Stimulated activated CD8-positive, alpha-beta memory T cell treated with anti-CD3 and anti-CD28 coated beads, Interleukin-4, amount 100 ng/mL, for 24 hours (primary cell): ENCODE data around the gene TTC27.

Experiments
- DNase-seq: peaks from one replicate; pipeline ENCODE4 v3.0.0-alpha.2; 2020; ENCODE audit warnings: low read depth

Gene TTC27

DNA sequence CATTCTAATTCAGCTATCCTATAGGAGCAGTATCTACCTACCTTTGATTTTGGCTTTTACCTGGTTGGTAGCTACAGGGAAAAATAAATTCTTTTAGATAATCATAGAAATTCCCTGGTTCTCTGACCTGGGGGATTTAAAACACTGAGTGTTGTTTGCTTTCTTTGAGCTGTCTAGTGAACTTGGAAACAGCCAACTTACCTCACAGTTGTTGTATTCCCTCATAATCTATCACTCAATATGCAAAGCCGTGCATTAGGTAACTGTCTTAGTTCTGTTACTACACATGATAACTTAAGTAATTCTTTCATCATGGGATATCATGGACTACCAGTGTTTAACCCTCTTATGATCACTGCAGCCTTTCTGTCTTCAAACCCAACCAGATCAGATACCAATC lies 127.8 kb downstream of the TTC27 start:
- no peak for DNase-seq

DNA sequence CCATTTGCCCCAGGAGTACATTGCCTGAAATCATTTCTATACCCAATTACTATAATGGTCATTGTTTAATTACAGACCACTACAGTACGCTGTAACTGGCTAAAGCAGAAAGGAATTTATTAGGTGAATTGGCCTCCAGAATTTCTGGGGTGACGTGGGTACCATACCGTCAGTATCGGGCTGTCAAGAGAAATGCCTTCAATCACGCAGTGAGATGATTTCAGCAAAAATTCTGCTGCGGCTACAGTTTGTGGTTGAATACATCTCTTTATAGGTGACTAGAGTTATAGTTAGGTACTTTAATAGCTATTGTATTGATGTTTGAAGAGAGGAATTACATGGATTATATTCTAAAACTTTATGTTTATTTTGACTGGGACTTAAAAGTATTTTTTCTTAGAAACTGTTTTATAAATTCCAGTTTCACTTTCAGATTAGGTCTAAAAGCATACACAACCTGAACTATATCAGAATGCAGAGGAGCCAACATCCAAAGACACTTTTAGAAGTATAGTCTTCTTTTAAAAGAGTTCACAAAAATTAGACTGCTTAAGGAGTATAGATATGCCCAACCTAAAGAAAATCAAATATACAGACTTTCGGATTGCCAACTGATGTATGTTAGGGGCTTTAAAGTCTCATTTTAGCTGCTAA lies 128.4 kb downstream of the TTC27 start:
- DNase-seq: no peak

DNA sequence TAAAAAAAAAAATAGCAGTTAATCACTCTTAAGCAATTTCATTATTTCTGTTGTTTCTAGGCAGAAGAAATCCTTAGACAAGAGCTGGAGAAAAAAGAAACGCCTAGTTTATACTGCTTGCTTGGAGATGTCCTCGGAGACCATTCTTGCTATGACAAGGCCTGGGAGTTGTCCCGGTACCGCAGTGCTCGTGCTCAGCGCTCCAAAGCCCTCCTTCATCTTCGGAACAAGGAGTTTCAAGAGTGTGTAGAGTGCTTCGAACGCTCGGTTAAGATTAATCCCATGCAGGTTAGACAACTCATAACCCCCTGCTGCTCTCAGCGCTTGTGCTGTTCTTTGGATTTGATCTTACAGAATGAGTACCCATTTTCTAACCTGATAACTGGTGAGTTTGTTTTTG lies 130.4 kb downstream of the TTC27 start:
- DNase-seq: no peak

GRCh38 chr2:32760628-32761027 lies 132.8 kb downstream of the TTC27 start:
- DNase-seq: no peak

GRCh38 chr2:32768387-32769174 lies 140.7 kb downstream of the TTC27 start:
- no peak for DNase-seq

DNA sequence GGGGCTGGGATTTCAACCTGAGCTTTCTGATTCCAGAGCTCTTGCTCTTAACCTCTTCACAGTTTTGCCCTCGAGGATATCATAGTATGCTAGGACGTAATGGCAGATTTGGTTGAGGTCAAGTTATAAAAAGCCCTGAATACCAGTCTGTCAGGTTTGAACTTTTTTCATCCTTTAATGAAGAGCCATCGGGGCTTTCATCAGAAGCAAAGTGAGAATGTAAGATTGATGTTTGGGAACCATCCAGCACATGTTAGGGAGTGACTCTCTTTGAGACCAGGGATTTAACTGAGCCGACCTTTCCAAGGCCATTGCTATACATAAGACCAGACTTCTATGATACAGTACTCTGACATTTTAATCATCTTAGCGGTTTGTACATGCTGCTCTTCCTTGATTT lies 142.5 kb downstream of the TTC27 start:
- no peak for DNase-seq

- no peak for DNase-seq
These were observed 145.0 kb downstream of the TTC27 start for GRCh38 chr2:32772638-32773447.

- no peak for DNase-seq
These were observed 145.6 kb downstream of the TTC27 start for GRCh38 chr2:32773448-32773808.

DNA sequence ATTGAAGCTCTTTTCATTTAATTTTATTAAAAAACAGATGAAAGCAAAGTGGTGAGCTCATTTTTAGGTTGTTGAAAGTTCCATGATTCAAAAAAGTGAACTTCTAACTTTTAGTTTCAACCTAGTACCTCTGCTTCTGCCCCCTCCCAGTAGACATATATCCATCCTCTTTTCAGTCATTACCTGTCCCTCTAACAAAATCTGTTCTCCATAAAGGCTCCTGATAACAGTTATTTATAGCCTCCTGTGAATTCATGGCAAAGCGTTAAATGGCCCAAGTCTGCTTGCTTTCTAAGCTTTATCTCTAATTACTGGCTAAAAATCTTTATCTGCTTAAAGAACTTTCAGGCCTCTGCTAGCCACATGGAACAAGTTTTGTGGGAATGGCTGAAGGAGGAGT lies 148.1 kb downstream of the TTC27 start:
- DNase-seq: no peak

DNA sequence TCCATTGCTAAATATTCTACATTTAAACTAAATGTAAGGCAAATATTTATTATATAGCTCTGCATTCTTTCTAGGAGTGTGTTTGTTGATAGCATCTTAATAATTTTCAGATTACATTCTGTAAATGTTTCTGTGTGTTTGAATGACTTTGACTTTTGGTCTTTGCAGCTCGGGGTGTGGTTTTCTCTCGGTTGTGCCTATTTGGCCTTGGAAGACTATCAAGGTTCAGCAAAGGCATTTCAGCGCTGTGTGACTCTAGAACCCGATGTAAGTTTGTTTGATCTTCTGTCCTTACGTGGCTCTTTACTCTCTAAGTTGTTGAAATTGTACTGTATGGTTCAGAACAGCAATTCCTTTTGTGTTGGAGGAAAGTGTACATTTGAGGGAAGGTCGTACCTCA lies 149.9 kb downstream of the TTC27 start:
- no peak for DNase-seq

DNA sequence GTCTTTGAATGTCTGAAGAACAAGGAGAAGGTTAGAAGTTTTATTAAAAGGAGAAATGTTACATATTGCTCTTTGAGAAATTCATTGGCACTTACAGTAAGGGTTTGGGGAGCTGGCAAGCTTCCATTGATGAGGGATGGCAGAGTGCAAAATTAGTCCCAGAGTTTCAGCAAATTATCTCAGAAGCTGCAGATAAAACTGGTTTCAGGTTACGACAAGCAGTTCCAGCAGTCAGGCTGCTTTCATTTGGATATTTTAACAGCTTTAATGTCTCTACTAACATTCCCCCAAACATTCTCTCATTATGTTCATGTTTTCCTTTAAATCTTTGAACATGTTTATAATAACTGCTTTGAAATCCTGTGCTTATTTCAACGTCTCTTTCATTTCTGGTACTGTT lies 153.1 kb downstream of the TTC27 start:
- no peak for DNase-seq

DNA sequence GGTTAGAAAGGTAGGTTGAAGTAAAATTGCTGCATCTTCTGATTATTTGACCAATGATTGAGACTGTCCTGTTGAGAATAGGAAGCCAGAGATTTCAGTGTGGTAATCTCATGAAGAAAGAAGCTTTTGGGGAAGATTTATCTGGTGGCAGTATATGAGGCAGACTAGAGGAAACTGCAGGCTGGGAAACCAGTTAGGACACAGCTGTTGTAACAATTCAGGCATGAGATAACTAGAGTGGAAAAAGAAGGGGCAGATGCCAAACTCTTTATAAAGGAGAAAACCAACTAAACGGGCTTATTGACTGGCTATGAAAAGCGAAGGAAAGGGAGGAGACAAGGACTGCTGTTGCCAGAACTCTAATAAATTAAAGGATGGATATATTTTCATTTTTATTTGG lies 155.6 kb downstream of the TTC27 start:
- DNase-seq: no peak

DNA sequence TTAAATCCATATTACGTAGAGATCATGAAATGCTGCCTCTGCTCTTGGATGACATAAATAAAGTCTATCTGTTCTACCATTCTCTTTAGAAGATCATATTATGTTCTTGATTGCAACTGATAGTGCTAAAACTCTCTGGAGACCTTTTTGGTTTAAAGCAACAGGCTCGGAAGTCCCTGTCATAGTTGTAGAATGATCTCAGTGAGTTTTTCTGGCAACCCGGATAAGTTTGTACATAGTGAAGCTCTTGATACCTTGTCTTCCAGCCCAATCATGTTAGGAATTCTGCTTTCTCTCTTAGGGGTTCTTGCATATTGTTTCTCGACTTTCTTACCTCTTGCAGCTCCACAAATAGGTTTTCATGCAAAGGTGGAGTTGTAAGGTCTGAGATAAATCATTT lies 156.1 kb downstream of the TTC27 start:
- no peak for DNase-seq

GRCh38 chr2:32787207-32787606 lies 159.4 kb downstream of the TTC27 start:
- no peak for DNase-seq

DNA sequence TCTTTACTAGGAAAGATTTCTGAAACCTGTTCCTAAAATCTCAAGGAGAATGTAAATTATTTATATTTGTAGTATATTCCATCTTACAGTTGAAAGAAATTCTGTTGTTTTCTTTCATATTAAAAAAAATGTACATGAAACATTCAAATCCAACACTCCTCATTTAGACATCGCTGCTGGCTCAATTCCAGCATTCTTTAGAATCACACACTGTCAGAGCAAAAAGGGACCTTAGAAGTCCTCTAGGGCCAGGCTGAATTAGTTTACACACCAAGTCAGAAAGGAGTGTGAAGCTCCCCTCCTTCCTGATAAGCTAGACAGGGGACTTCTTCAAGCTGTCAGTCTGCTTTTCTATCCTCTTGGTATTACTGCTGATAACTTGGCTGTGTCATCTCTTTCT lies 160.3 kb downstream of the TTC27 start:
- no peak for DNase-seq

DNA sequence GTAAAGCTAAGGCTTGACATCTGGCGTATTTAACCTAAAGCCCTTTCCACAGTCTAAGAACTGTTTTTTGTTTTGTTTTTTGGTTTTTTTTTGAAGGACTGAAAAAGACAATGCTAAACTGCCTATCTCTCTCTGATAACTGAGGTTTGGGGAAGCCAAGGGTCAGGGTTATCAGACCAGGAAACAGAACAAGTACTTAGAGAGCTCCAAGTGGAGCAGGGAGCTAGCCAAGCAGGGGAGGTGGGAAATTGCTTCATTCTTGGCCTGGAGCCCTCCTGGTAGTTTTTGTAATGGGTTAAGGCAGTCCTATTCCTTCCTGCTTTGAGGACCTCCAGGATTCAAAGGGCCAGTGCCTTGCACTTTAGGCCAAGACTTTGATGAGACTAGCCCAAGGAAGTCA lies 164.6 kb downstream of the TTC27 start:
- DNase-seq: no peak

GRCh38 chr2:32798829-32799228 lies 171.0 kb downstream of the TTC27 start:
- no peak for DNase-seq

- DNase-seq: no peak
These were observed 173.9 kb downstream of the TTC27 start for GRCh38 chr2:32801741-32802140.

- DNase-seq: no peak
These were observed 175.0 kb downstream of the TTC27 start for GRCh38 chr2:32802877-32803276.

DNA sequence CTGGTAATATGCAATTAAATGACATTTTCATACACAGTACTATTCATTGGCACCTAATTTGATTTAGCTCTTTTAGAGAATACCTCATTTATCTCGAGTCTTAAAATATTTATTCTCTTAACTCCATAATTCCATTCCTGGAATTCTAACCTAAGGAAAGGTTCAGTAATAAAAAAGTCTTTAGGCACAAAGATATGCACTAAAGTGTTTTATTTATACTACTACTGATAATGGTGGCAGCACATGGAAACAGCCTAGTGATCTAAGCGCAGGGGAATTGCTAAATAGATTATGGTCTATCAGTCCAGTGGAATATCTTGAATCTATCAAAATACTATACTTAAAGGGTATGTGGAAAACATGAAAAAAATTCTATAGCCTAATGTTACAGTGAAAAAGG lies 176.4 kb downstream of the TTC27 start:
- no peak for DNase-seq

- no peak for DNase-seq
These were observed 177.6 kb downstream of the TTC27 start for GRCh38 chr2:32805104-32806095.

DNA sequence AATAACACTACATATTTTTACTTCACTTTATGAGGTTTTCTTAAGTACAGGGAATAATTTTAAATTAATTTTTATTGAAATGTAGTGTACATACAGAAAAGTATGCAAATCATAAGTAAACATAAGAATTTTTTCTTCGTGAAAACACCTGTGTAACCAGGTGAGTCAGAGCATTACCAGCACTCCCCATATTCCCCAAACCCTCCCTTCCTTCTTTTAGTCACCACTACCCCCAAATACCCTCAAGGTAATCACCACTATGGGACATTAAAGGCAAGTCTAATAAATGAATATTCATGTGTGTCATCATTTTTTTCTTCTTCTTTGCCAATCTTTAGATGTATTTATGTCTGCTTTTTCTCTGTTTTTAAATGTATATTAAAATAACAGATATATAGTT lies 179.0 kb downstream of the TTC27 start:
- no peak for DNase-seq
